ENCODE measurements around the gene RAB6C.
"Not testable (repeated sequence)": the region's sequence is repeated elsewhere in the genome, so short reads cannot be mapped to it uniquely, and the experiment has no call there.

Gene RAB6C

GRCh38 chr2:129979629-129980155, at the start of gene RAB6C:
TSS of gene RAB6C (plus strand) at chr2:129979666. CDS start at chr2:129980116, 450 bp downstream.
- not testable (repeated sequence) for DNase-seq (ENCODE audit: low read depth, low spot score); H3K36me3 ChIP-seq (ENCODE audit: insufficient read depth, insufficient read length, low read length); H3K9me3 ChIP-seq (ENCODE audit: insufficient read depth, low read length); H3K4me1 ChIP-seq (ENCODE audit: insufficient read depth, insufficient read length)
- Histone ChIP-seq H3K4me3 (ENCODE audit: insufficient read length, low read depth) (peak within 1 kb of the TSS; percentile 45), H3K27me3 (ENCODE audit: insufficient read depth, insufficient read length) (peaks cover 36% of the 10 kb centered on the region), H3K9ac (ENCODE audit: insufficient read length, low read depth) (peak within 1 kb of the TSS; percentile 42)

GRCh38 chr2:129930451-129930850, 49.0 kb upstream of the RAB6C start:
- Histone ChIP-seq H3K9me3 (ENCODE audit: insufficient read depth, low read length) (no peaks in the 10 kb centered on the region), H3K4me1 (ENCODE audit: insufficient read depth, insufficient read length) (peaks cover 11% of the 10 kb centered on the region), H3K9ac (ENCODE audit: insufficient read length, low read depth) (no peak overlapping the region), H3K36me3 (ENCODE audit: insufficient read depth, insufficient read length, low read length) (no peaks in the 10 kb centered on the region), H3K4me3 (ENCODE audit: insufficient read length, low read depth) (no peak overlapping the region), H3K27me3 (ENCODE audit: insufficient read depth, insufficient read length) (peaks cover 21% of the 10 kb centered on the region)
- no peak for DNase-seq (ENCODE audit: low read depth, low spot score)
- TF ChIP-seq YY1 (IDR thresholded peaks at IDR 0.05; ENCODE audit: insufficient read depth, insufficient read length) (no peak), ZNF274 (IDR thresholded peaks at IDR 0.05; ENCODE audit: low read depth, low read length) (no peak), SUZ12 (IDR thresholded peaks at IDR 0.05; ENCODE audit: extremely low read depth, insufficient read depth, insufficient read length) (no peak)

GRCh38 chr2:129933387-129933786, 46.1 kb upstream of the RAB6C start:
- not testable (repeated sequence) for H3K4me3 ChIP-seq (ENCODE audit: insufficient read length, low read depth); H3K36me3 ChIP-seq (ENCODE audit: insufficient read depth, insufficient read length, low read length); H3K9me3 ChIP-seq (ENCODE audit: insufficient read depth, low read length); H3K9ac ChIP-seq (ENCODE audit: insufficient read length, low read depth); DNase-seq (ENCODE audit: low read depth, low spot score)
- Histone ChIP-seq H3K27me3 (ENCODE audit: insufficient read depth, insufficient read length) (peaks cover 21% of the 10 kb centered on the region), H3K4me1 (ENCODE audit: insufficient read depth, insufficient read length) (peaks cover 11% of the 10 kb centered on the region)

GRCh38 chr2:129934044-129934822, 45.2 kb upstream of the RAB6C start:
- TF ChIP-seq ZNF274 (IDR thresholded peaks at IDR 0.05; ENCODE audit: low read depth, low read length) (no peak), YY1 (IDR thresholded peaks at IDR 0.05; ENCODE audit: insufficient read depth, insufficient read length) (no peak), SUZ12 (IDR thresholded peaks at IDR 0.05; ENCODE audit: extremely low read depth, insufficient read depth, insufficient read length) (no peak)
- Histone ChIP-seq H3K36me3 (ENCODE audit: insufficient read depth, insufficient read length, low read length) (no peaks in the 10 kb centered on the region), H3K27me3 (ENCODE audit: insufficient read depth, insufficient read length) (peaks cover 21% of the 10 kb centered on the region), H3K9me3 (ENCODE audit: insufficient read depth, low read length) (no peaks in the 10 kb centered on the region), H3K9ac (ENCODE audit: insufficient read length, low read depth) (peak overlapping the region; percentile 74), H3K4me3 (ENCODE audit: insufficient read length, low read depth) (peak overlapping the region; percentile 38), H3K4me1 (ENCODE audit: insufficient read depth, insufficient read length) (peaks cover 11% of the 10 kb centered on the region)
- no peak for DNase-seq (ENCODE audit: low read depth, low spot score)

GRCh38 chr2:129935118-129935517, 44.3 kb upstream of the RAB6C start:
- H3K9me3 ChIP-seq (ENCODE audit: insufficient read depth, low read length) = no peaks in the 10 kb centered on the region
- no peak for TF ChIP-seq ZNF274 (IDR thresholded peaks at IDR 0.05; ENCODE audit: low read depth, low read length)
- no peak for TF ChIP-seq YY1 (IDR thresholded peaks at IDR 0.05; ENCODE audit: insufficient read depth, insufficient read length)
- peaks cover 21% of the 10 kb centered on the region for H3K27me3 ChIP-seq (ENCODE audit: insufficient read depth, insufficient read length)
- no peaks in the 10 kb centered on the region for H3K36me3 ChIP-seq (ENCODE audit: insufficient read depth, insufficient read length, low read length)
- peaks cover 5% of the 10 kb centered on the region for H3K4me1 ChIP-seq (ENCODE audit: insufficient read depth, insufficient read length)
- no peak for DNase-seq (ENCODE audit: low read depth, low spot score)
- no peak overlapping the region for H3K9ac ChIP-seq (ENCODE audit: insufficient read length, low read depth)
- no peak overlapping the region for H3K4me3 ChIP-seq (ENCODE audit: insufficient read length, low read depth)

GRCh38 chr2:129936334-129936934, 43.0 kb upstream of the RAB6C start:
- DNase-seq (ENCODE audit: low read depth, low spot score) = no peak
- TF ChIP-seq ZNF274 (IDR thresholded peaks at IDR 0.05; ENCODE audit: low read depth, low read length) = no peak
- TF ChIP-seq YY1 (IDR thresholded peaks at IDR 0.05; ENCODE audit: insufficient read depth, insufficient read length) = no peak
- TF ChIP-seq SUZ12 (IDR thresholded peaks at IDR 0.05; ENCODE audit: extremely low read depth, insufficient read depth, insufficient read length) = no peak
- Histone ChIP-seq H3K9me3 (ENCODE audit: insufficient read depth, low read length) (no peaks in the 10 kb centered on the region), H3K4me1 (ENCODE audit: insufficient read depth, insufficient read length) (no peaks in the 10 kb centered on the region), H3K36me3 (ENCODE audit: insufficient read depth, insufficient read length, low read length) (no peaks in the 10 kb centered on the region), H3K27me3 (ENCODE audit: insufficient read depth, insufficient read length) (peaks cover 21% of the 10 kb centered on the region), H3K4me3 (ENCODE audit: insufficient read length, low read depth) (no peak overlapping the region), H3K9ac (ENCODE audit: insufficient read length, low read depth) (no peak overlapping the region)

- H3K4me1 ChIP-seq (ENCODE audit: insufficient read depth, insufficient read length); H3K36me3 ChIP-seq (ENCODE audit: insufficient read depth, insufficient read length, low read length); H3K4me3 ChIP-seq (ENCODE audit: insufficient read length, low read depth); H3K9ac ChIP-seq (ENCODE audit: insufficient read length, low read depth); DNase-seq (ENCODE audit: low read depth, low spot score); H3K9me3 ChIP-seq (ENCODE audit: insufficient read depth, low read length): not testable (repeated sequence)
- peaks cover 10% of the 10 kb centered on the region for H3K27me3 ChIP-seq (ENCODE audit: insufficient read depth, insufficient read length)
Measured at GRCh38 chr2:129938850-129939471, 40.5 kb upstream of the RAB6C start.

- not testable (repeated sequence) for H3K9ac ChIP-seq (ENCODE audit: insufficient read length, low read depth); DNase-seq (ENCODE audit: low read depth, low spot score)
Measured at GRCh38 chr2:129943456-129943855, 36.0 kb upstream of the RAB6C start.

More at GRCh38 chr2:129943456-129943855, 36.0 kb upstream of the RAB6C start:
- H3K9me3 ChIP-seq (ENCODE audit: insufficient read depth, low read length); H3K27me3 ChIP-seq (ENCODE audit: insufficient read depth, insufficient read length); H3K4me3 ChIP-seq (ENCODE audit: insufficient read length, low read depth); H3K4me1 ChIP-seq (ENCODE audit: insufficient read depth, insufficient read length); H3K36me3 ChIP-seq (ENCODE audit: insufficient read depth, insufficient read length, low read length): not testable (repeated sequence)

Measured in NT2/D1 (cell line).